GM23338 (cell line): ENCODE results near the gene METTL26. TPM values are rescaled to one million over a fixed set of nuclear protein-coding genes. Genes with fewer than 3 reads are reported as not detected.

ENCODE experiments used
- ATAC-seq: fragments of 200-7000 bp; cut with Tn5 transposase; 3 replicates; pipeline ENCODE4 v1.9.1; 2020
- DNase-seq: peaks from one replicate; pipeline ENCODE4 v3.0.0-alpha.2; 2015; ENCODE audit warnings: low spot score
- H2AFZ ChIP-seq: fragments of 200-600 bp; sonication (generic); 2 replicates; pipeline ENCODE4 v1.8.0; 2016; ENCODE audit warnings: antibody characterized with exemption, mild to moderate bottlenecking, moderate library complexity
- H3F3A ChIP-seq: fragments of 200-600 bp; sonication (generic); replicated peaks from 2 replicates; pipeline ENCODE4 v1.8.0; 2017; ENCODE audit warnings: antibody characterized with exemption, mixed run types, low read depth
- H3K27ac ChIP-seq: fragments of 200-600 bp; sonication (generic); 2 replicates; pipeline ENCODE4 v1.6.1; 2016; ENCODE audit warnings: low read depth
- H3K27me3 ChIP-seq: fragments of 200-600 bp; sonication (generic); 2 replicates; pipeline ENCODE4 v1.8.0; 2016; ENCODE audit warnings: mild to moderate bottlenecking, mixed run types, moderate library complexity; ENCODE audit not compliant: insufficient read depth
- H3K36me3 ChIP-seq: fragments of 200-600 bp; sonication (generic); 2 replicates; pipeline ENCODE4 v1.8.0; 2016; ENCODE audit warnings: mild to moderate bottlenecking; ENCODE audit not compliant: insufficient read depth
- H3K4me1 ChIP-seq: fragments of 200-600 bp; sonication (generic); 2 replicates; pipeline ENCODE4 v1.8.0; 2016; ENCODE audit warnings: mild to moderate bottlenecking, moderate library complexity; ENCODE audit not compliant: insufficient read depth
- H3K4me2 ChIP-seq: fragments of 200-600 bp; sonication (generic); 2 replicates; pipeline ENCODE4 v1.7.1; 2017; ENCODE audit warnings: mixed run types
- H3K4me3 ChIP-seq: fragments of 200-600 bp; sonication (generic); 2 replicates; pipeline ENCODE4 v1.6.1; 2016; ENCODE audit warnings: mixed run types
- H3K79me2 ChIP-seq: fragments of 200-600 bp; sonication (generic); replicated peaks from 2 replicates; pipeline ENCODE4 v1.8.0; 2017; ENCODE audit warnings: mild to moderate bottlenecking; ENCODE audit not compliant: insufficient read depth
- H3K9me2 ChIP-seq: fragments of 200-600 bp; sonication (generic); 2 replicates; pipeline ENCODE4 v1.8.0; 2017; ENCODE audit not compliant: insufficient read depth
- H4K20me1 ChIP-seq: fragments of 200-600 bp; sonication (generic); replicated peaks from 2 replicates; pipeline ENCODE4 v1.8.0; 2017; ENCODE audit warnings: mild to moderate bottlenecking; ENCODE audit not compliant: insufficient read depth
- H3K27ac Mint-ChIP-seq: 2 replicates; pipeline ENCODE4 v1.8.0; 2020; ENCODE audit warnings: inconsistent platforms, mild to moderate bottlenecking, moderate library complexity, mixed read lengths
- H3K27me3 Mint-ChIP-seq: 3 replicates; pipeline ENCODE4 v1.8.0; 2022; ENCODE audit warnings: low read depth, mild to moderate bottlenecking, moderate library complexity, mixed read lengths, inconsistent platforms; ENCODE audit not compliant: insufficient read depth, poor library complexity
- H3K36me3 Mint-ChIP-seq: 3 replicates; pipeline ENCODE4 v1.8.0; 2021; ENCODE audit warnings: low read depth, mild to moderate bottlenecking, inconsistent platforms, moderate library complexity, mixed read lengths
- H3K4me1 Mint-ChIP-seq: 3 replicates; pipeline ENCODE4 v1.8.0; 2020; ENCODE audit warnings: mild to moderate bottlenecking, inconsistent platforms, mixed read lengths
- H3K4me3 Mint-ChIP-seq: 3 replicates; pipeline ENCODE4 v1.8.0; 2021; ENCODE audit warnings: moderate library complexity, mild to moderate bottlenecking, inconsistent platforms, mixed read lengths
- H3K9me3 Mint-ChIP-seq: 3 replicates; pipeline ENCODE4 v1.8.0; 2020; ENCODE audit warnings: moderate library complexity, mild to moderate bottlenecking, inconsistent platforms, mixed read lengths
- CREB1 ChIP-seq: fragments of 250-450 bp; sonication (Bioruptor Pico); IDR thresholded peaks from 2 replicates; pipeline ENCODE4 v1.5.0; 2020; ENCODE audit warnings: low read depth, mild to moderate bottlenecking, moderate library complexity
- EZH2 ChIP-seq: fragments of 200-600 bp; sonication (generic); IDR thresholded peaks from one replicate; pipeline ENCODE4 v1.8.0; 2017; ENCODE audit warnings: antibody characterized with exemption, mild to moderate bottlenecking, low read depth; ENCODE audit not compliant: unreplicated experiment
- EZH2phosphoT487 ChIP-seq: fragments of 200-600 bp; sonication (generic); IDR thresholded peaks from one replicate; pipeline ENCODE4 v1.8.1; 2018; ENCODE audit warnings: antibody characterized with exemption; ENCODE audit not compliant: unreplicated experiment
- JUNB ChIP-seq: IDR thresholded peaks from one replicate; pipeline ENCODE4 v1.6.1; 2016; ENCODE audit warnings: antibody characterized with exemption; ENCODE audit not compliant: unreplicated experiment
- NANOG ChIP-seq: IDR thresholded peaks from 2 replicates; pipeline ENCODE4 v1.6.1; 2016; ENCODE audit warnings: antibody characterized with exemption, borderline replicate concordance
- POLR2AphosphoS5 ChIP-seq: IDR thresholded peaks from 2 replicates; pipeline ENCODE4 v1.6.1; 2016; ENCODE audit warnings: antibody characterized with exemption, low read depth
- STAT1 ChIP-seq: IDR thresholded peaks from one replicate; pipeline ENCODE4 v1.6.1; 2016; ENCODE audit warnings: antibody characterized with exemption; ENCODE audit not compliant: unreplicated experiment
- ZNF114 ChIP-seq: fragments of 250-450 bp; sonication (Bioruptor Pico); IDR thresholded peaks from 2 replicates; pipeline ENCODE4 v1.5.0; 2020; ENCODE audit warnings: mild to moderate bottlenecking, moderate library complexity
- ZNF331 ChIP-seq: fragments of 250-450 bp; sonication (Bioruptor Pico); IDR thresholded peaks from 2 replicates; pipeline ENCODE4 v1.5.0; 2020; ENCODE audit warnings: low read depth, mild to moderate bottlenecking, moderate library complexity
- polyA plus RNA-seq: library from polyadenylated mRNA; unstranded; fragments of >200 nt; fragmentation: Nextera tagmentation; extraction: Ambion mirVana; gene quantifications from 2 replicates; pipeline ENCODE4 v1.2.1, GENCODE V29; 2016
- total RNA-seq: library from RNA; depleted of rRNA; stranded (reverse); fragments of >200 nt; shearing (Covaris generic); gene quantifications from 2 replicates; pipeline ENCODE4 v1.2.3, GENCODE V29; 2014
- TF ChIP-seq, protein P1 (sequence below), 2 experiments: fragments of 200-600 bp in 1 of 2; sonication (generic) in 1 of 2; conservative IDR thresholded peaks; 2 replicates each; pipeline versions ENCODE4 v1.5.1 to v1.6.1; 2016 to 2017; ENCODE audit warnings: antibody characterized with exemption in 2 of 2, low read depth in 2 of 2, mild to moderate bottlenecking in 2 of 2, moderate library complexity in 1 of 2
- TF ChIP-seq, protein P2 (sequence below): fragments of 250-450 bp; sonication (Bioruptor Pico); IDR thresholded peaks from 2 replicates; pipeline ENCODE4 v1.5.0; 2020; ENCODE audit warnings: mild to moderate bottlenecking, moderate library complexity
- TF ChIP-seq, protein P3 (sequence below): IDR thresholded peaks from one replicate; pipeline ENCODE4 v1.6.1; 2018; ENCODE audit warnings: antibody characterized with exemption; ENCODE audit not compliant: unreplicated experiment

The METTL26 gene
- total and polyA plus RNA-seq, 2 experiments from 2014 or later, result 153 to 223 TPM

DNA sequence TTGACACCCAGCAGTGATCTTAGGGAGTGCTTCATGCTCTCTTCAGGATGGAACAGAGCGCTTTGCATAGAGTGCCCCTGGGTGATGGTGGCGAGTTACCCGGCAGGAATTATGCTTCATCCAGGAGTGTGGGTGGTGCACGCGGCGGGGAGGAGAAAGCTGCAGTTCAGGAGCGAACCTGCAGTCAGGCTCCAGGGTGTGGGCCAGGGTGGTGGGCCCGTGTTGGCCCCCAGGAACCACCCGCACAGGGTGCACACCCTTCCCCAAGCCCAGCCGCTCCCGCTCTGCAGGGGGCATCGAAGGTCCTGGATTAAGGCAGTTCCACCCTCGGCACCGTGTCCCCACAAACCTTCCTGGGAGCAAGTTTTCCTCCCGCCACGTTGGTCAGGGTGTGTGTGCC lies 42.3 kb downstream of the METTL26 start (continued):
- TF ChIP-seq STAT1, result no peak
- TF ChIP-seq, protein P1, sequence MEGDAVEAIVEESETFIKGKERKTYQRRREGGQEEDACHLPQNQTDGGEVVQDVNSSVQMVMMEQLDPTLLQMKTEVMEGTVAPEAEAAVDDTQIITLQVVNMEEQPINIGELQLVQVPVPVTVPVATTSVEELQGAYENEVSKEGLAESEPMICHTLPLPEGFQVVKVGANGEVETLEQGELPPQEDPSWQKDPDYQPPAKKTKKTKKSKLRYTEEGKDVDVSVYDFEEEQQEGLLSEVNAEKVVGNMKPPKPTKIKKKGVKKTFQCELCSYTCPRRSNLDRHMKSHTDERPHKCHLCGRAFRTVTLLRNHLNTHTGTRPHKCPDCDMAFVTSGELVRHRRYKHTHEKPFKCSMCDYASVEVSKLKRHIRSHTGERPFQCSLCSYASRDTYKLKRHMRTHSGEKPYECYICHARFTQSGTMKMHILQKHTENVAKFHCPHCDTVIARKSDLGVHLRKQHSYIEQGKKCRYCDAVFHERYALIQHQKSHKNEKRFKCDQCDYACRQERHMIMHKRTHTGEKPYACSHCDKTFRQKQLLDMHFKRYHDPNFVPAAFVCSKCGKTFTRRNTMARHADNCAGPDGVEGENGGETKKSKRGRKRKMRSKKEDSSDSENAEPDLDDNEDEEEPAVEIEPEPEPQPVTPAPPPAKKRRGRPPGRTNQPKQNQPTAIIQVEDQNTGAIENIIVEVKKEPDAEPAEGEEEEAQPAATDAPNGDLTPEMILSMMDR (conservative IDR thresholded peaks at IDR 0.05; ENCODE audit: low read depth in 2 of 2), result no peak

DNA sequence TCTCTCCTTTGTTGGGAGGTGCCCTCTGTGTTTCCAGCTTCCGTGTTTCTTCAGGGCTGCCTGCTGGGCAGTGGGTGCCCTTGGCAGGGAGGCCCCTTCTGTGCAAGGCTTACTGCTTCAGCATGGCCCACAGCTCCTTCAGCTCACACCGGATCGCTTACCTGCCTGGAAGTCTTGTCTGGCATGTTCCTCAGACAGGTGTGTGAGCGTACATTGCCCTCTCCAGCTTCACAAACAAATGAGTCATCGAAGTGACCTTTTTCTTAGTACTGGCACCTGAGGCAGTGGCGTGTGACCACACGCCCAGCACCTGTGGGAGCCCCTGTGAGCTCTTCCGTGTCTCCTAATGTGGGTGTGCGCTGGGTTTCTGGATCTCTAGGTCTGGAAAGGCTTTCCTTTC lies 42.7 kb downstream of the METTL26 start:
- Histone ChIP-seq H3F3A (no peaks in the 10 kb centered on the region), H2AFZ (no peak overlapping the region), H4K20me1 (peaks cover 19% of the 10 kb centered on the region), H3K36me3 (no peaks in the 10 kb centered on the region), H3K79me2 (peaks cover 34% of the 10 kb centered on the region), H3K4me2 (no peak overlapping the region), H3K27ac (no peak overlapping the region), H3K9me2 (no peaks in the 10 kb centered on the region), H3K4me1 (no peaks in the 10 kb centered on the region), H3K4me3 (no peak overlapping the region), H3K27me3 (no peaks in the 10 kb centered on the region)
- H3K36me3 Mint-ChIP-seq, result peaks cover 8% of the 10 kb centered on the region; the same call in 2 of the 3 replicates
- H3K4me3 Mint-ChIP-seq, result no peak overlapping the region
- no peak for ATAC-seq
- H3K4me1 Mint-ChIP-seq, result peaks cover 9% of the 10 kb centered on the region
- no peak for TF ChIP-seq ZNF114 (CRISPR knock-in tag)
- no peak for TF ChIP-seq EZH2phosphoT487
- no peak for TF ChIP-seq JUNB
- no peak for TF ChIP-seq STAT1
- TF ChIP-seq, protein P1 (conservative IDR thresholded peaks at IDR 0.05; ENCODE audit: low read depth in 2 of 2), result no peak
- TF ChIP-seq, protein P2, sequence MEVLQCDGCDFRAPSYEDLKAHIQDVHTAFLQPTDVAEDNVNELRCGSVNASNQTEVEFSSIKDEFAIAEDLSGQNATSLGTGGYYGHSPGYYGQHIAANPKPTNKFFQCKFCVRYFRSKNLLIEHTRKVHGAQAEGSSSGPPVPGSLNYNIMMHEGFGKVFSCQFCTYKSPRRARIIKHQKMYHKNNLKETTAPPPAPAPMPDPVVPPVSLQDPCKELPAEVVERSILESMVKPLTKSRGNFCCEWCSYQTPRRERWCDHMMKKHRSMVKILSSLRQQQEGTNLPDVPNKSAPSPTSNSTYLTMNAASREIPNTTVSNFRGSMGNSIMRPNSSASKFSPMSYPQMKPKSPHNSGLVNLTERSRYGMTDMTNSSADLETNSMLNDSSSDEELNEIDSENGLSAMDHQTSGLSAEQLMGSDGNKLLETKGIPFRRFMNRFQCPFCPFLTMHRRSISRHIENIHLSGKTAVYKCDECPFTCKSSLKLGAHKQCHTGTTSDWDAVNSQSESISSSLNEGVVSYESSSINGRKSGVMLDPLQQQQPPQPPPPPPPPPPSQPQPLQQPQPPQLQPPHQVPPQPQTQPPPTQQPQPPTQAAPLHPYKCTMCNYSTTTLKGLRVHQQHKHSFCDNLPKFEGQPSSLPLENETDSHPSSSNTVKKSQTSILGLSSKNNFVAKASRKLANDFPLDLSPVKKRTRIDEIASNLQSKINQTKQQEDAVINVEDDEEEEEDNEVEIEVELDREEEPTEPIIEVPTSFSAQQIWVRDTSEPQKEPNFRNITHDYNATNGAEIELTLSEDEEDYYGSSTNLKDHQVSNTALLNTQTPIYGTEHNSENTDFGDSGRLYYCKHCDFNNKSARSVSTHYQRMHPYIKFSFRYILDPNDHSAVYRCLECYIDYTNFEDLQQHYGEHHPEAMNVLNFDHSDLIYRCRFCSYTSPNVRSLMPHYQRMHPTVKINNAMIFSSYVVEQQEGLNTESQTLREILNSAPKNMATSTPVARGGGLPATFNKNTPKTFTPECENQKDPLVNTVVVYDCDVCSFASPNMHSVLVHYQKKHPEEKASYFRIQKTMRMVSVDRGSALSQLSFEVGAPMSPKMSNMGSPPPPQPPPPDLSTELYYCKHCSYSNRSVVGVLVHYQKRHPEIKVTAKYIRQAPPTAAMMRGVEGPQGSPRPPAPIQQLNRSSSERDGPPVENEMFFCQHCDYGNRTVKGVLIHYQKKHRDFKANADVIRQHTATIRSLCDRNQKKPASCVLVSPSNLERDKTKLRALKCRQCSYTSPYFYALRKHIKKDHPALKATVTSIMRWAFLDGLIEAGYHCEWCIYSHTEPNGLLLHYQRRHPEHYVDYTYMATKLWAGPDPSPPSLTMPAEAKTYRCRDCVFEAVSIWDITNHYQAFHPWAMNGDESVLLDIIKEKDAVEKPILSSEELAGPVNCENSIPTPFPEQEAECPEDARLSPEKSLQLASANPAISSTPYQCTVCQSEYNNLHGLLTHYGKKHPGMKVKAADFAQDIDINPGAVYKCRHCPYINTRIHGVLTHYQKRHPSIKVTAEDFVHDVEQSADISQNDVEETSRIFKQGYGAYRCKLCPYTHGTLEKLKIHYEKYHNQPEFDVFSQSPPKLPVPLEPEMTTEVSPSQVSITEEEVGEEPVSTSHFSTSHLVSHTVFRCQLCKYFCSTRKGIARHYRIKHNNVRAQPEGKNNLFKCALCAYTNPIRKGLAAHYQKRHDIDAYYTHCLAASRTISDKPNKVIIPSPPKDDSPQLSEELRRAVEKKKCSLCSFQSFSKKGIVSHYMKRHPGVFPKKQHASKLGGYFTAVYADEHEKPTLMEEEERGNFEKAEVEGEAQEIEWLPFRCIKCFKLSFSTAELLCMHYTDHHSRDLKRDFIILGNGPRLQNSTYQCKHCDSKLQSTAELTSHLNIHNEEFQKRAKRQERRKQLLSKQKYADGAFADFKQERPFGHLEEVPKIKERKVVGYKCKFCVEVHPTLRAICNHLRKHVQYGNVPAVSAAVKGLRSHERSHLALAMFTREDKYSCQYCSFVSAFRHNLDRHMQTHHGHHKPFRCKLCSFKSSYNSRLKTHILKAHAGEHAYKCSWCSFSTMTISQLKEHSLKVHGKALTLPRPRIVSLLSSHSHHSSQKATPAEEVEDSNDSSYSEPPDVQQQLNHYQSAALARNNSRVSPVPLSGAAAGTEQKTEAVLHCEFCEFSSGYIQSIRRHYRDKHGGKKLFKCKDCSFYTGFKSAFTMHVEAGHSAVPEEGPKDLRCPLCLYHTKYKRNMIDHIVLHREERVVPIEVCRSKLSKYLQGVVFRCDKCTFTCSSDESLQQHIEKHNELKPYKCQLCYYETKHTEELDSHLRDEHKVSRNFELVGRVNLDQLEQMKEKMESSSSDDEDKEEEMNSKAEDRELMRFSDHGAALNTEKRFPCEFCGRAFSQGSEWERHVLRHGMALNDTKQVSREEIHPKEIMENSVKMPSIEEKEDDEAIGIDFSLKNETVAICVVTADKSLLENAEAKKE, result no peak
- TF ChIP-seq ZNF331 (CRISPR knock-in tag), result no peak
- no peak for TF ChIP-seq POLR2AphosphoS5
- TF ChIP-seq EZH2, result no peak
- TF ChIP-seq, protein P3, sequence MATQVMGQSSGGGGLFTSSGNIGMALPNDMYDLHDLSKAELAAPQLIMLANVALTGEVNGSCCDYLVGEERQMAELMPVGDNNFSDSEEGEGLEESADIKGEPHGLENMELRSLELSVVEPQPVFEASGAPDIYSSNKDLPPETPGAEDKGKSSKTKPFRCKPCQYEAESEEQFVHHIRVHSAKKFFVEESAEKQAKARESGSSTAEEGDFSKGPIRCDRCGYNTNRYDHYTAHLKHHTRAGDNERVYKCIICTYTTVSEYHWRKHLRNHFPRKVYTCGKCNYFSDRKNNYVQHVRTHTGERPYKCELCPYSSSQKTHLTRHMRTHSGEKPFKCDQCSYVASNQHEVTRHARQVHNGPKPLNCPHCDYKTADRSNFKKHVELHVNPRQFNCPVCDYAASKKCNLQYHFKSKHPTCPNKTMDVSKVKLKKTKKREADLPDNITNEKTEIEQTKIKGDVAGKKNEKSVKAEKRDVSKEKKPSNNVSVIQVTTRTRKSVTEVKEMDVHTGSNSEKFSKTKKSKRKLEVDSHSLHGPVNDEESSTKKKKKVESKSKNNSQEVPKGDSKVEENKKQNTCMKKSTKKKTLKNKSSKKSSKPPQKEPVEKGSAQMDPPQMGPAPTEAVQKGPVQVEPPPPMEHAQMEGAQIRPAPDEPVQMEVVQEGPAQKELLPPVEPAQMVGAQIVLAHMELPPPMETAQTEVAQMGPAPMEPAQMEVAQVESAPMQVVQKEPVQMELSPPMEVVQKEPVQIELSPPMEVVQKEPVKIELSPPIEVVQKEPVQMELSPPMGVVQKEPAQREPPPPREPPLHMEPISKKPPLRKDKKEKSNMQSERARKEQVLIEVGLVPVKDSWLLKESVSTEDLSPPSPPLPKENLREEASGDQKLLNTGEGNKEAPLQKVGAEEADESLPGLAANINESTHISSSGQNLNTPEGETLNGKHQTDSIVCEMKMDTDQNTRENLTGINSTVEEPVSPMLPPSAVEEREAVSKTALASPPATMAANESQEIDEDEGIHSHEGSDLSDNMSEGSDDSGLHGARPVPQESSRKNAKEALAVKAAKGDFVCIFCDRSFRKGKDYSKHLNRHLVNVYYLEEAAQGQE, result no peak
- TF ChIP-seq NANOG, result no peak
- no peak for TF ChIP-seq CREB1 (CRISPR knock-in tag)
- H3K9me3 Mint-ChIP-seq, result no peaks in the 10 kb centered on the region; the same call in 2 of the 3 replicates
- H3K27me3 Mint-ChIP-seq, result peaks cover 22% of the 10 kb centered on the region
- no peak overlapping the region for H3K27ac Mint-ChIP-seq
- no peak for DNase-seq
